Hippocampal formation (tissue), 2 donors: Measurements from ENCODE around the gene ADCK1.
"Not testable (repeated sequence)": the region's sequence is repeated elsewhere in the genome, so short reads cannot be mapped to it uniquely, and the experiment has no call there.

Experiments used
- DNase-seq, 2 donors: peaks; one replicate each; lab custom pipeline; 2025; lab: John Stamatoyannopoulos, UW

ADCK1 gene

DNA sequence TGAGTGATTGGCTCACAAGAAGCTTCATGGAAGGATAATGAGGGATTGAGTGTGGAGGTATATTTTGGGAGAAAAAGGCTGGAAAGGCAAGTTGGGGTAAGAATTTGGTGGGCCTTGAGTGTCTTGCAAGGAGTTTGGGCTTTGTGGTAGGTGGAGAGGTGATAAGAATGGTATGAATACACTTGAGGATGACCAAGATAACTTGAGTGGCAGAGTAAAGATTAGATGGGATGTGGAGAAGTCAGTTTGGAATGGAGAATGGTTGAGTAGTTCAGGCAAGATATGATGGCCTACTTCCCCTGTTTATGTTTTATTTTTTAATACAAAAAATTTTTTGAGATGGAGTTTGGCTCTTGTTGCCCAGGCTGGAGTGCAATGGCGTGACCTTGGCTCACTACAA lies 9.1 kb downstream of the ADCK1 start:
- no peak for DNase-seq

DNA sequence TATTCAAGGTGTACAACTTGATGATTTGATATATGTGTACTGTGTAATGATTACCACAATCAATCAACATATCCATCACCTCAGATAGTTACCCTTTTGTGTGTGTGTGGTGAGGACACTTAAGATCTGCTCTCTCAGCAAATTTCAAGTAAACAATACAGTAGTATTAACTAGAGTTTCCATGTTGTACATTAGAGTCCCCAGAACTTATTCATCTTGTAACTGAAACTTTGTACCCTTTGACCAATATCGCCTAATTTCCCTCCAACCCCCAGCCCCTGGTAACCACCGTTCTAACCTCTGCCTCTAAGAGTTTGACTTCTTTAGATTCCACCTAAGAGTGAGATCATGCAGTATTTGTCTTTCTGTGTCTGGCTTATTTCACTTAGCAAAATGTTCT lies 12.1 kb downstream of the ADCK1 start:
- no peak for DNase-seq

- DNase-seq, result not testable (repeated sequence)
Measured at GRCh38 chr14:77812682-77813081, 12.8 kb downstream of the ADCK1 start.

- no peak for DNase-seq
Measured at GRCh38 chr14:77822307-77822706, 22.4 kb downstream of the ADCK1 start.

DNA sequence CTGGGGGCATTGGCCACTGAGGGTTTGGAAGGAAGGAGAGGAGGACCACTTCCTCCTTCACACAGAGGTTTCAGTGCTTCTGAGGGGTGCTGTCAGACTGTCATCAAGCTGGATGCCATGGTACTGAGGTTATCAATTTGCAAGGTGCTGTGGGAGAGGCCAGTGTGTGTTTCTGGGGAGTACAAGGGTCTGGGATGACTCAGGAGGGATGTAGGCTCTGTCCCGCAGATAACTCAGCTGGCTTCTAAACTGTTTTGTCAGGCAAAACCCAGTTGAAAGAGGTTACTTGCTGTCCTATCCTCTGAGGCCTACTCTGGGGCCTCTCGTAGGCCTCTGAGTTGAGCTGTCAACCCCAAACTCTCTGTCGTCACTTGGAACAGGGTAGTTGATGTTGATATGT lies 22.8 kb downstream of the ADCK1 start:
- no peak for DNase-seq

DNA sequence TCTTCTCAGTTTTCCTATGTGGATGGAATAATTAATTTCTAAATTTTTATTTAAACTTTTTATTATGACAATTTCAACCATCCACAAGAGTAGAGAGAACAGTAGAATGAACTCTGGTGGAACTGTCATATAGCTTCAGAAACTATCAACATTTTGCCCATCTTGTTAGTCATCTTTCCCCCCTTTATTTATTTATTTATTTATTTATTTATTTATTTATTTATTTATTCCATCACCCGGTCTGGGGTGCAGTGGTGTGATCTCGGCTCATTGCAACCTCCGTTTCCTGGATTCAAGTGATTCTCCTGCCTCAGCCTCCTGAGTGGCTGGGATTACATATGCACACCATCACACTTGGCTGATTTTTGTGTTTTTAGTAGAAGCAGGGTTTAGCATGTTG lies 23.5 kb downstream of the ADCK1 start:
- DNase-seq, result no peak

GRCh38 chr14:77825895-77826519 lies 26.1 kb downstream of the ADCK1 start:
- no peak for DNase-seq

DNA sequence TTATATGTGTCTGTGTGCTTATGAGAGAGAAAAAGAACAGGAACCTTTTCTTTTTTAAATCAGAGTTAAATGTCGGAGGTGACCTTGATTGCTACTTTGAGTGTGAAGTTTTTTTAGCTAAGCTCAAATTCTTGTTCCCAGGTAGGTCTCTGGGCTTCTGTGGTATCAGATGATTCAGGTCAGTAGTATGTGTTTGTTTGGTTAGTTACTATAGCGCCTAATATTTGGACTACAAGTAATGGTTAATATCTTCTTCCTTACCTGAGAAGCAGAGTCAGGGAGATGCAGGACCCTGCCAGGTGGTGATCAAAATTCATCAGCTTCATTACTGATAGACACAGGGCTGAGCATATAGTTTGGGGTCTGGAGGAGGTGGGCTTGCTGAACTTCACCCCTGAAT lies 30.8 kb downstream of the ADCK1 start:
- no peak for DNase-seq

DNA sequence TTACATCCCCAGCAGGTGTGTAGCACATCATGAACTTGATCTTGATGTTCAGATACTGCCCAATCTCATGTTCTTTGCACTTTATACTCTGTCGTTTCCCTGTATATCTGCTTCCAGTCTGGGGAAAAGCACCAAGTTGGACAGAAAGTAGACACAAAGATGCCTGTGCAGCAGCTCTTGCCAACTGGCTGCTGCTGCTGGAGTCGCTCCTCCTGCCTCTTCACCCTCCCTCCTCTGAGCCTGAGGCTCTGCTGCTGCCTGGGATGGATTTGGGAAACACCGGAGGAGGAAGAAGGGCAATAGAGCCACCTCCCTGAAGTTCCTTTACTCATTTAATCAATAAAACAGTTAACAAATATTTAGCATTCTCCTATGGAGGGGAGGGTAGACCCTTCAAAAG lies 32.4 kb downstream of the ADCK1 start:
- peak in 1 of 2 donors; percentile 11 for DNase-seq

DNA sequence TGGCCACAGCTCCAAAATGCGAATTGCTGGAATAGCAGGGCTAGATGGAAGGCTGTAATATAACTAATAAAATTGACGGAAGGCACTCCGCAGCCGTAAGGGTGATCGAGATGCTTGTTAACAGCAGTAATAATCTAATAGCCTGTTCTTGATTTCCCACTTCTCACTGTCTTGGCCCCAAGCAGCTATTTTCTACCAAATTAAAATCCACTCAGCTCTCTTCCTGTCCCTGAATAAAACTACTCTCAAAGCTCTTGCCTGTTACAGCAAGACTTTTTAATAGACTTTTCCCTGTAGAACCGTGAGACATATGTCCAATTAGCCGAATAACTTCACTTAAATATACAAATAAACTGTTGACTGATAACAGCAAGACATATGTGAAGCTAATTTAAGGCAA lies 38.0 kb downstream of the ADCK1 start:
- no peak for DNase-seq

- peak; percentile 74 to 85 for DNase-seq
Measured at GRCh38 chr14:77838831-77839511, 39.1 kb downstream of the ADCK1 start.

GRCh38 chr14:77843195-77843594 lies 43.3 kb downstream of the ADCK1 start:
- no peak for DNase-seq

DNA sequence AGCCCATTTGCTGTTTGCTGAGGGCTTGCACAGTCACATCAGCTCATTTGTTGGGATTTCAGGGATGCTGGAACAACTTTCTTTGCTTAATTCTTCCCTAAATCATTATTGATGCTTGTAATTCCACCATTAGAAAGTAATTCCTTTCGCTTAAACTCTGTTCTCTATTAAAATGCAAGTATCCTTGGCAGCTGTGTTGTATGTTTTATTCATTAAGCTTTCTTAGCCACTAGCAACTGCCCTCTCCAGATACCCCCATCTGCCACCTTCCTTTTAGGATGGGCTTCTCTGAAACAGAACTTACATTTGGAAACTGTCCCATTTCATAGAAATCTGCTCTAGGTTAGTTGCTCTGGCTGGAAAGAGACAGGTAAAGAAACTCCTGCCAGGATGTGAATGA lies 43.7 kb downstream of the ADCK1 start:
- no peak for DNase-seq

DNA sequence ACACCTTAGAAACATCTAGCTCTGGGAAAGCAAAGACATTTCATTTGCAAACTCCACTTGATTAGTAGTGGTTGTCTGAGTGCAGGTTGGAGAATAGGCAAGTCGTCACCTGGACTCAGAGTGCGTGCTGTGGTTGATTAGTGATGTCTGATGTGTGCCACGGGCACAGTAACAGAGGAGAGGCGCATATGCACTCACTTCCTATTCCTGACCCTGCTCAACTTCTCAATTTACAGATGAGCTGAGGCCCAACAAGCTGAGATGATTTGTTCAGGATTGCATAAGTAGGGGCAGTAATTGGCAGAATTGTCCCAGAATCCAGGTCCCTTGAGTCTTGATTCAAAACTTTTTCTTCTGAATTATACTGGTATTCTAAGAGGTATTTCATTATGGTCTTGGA lies 44.9 kb downstream of the ADCK1 start:
- DNase-seq, result no peak

- no peak for DNase-seq
Measured at GRCh38 chr14:77848031-77848430, 48.1 kb downstream of the ADCK1 start.

DNA sequence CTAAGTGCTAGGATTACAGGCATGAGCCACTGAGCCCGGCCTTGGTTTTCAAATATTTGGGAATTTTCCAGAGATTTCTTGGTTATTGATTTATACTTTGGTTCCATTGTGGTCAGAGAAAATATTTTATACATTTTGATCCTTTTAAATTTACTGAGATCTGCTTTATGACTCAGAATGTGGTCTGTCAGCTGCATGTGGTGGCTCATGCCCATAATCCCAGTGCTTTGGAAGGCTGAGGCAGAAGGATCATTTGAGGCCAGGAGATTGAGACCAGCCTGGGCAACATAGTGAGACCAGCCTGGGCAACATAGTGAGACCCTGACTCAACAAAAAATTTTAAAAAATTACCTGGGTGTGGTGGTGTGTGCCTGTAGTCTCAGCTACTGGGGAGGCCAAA lies 49.8 kb downstream of the ADCK1 start:
- DNase-seq, result no peak

DNA sequence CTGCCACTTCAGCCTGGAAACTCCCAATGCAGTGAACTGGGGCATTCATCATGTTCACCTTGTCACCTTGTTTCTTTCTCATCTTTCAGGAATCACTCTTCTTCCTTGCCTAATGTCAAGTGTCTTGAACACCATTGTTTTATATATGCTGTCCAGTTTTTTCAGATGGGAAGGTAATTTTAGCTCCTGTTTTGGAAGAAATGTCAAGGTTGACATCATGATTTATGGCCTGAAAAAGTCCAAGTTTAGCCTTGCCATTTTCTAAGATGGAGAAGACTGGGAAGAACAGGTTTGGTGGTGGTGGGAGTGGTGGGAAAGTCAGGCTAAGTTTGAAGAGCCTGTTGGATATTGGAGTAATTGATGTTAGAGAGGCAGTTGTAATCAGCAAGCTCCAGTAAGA lies 54.0 kb downstream of the ADCK1 start:
- no peak for DNase-seq

GRCh38 chr14:77856941-77857340 lies 57.0 kb downstream of the ADCK1 start:
- DNase-seq, result no peak

GRCh38 chr14:77859934-77860570 lies 60.1 kb downstream of the ADCK1 start:
- no peak for DNase-seq

GRCh38 chr14:77861201-77861600 lies 61.3 kb downstream of the ADCK1 start:
- no peak for DNase-seq

- DNase-seq, result peak; percentile 41 to 76
Measured at GRCh38 chr14:77862154-77862786, 62.4 kb downstream of the ADCK1 start.

DNA sequence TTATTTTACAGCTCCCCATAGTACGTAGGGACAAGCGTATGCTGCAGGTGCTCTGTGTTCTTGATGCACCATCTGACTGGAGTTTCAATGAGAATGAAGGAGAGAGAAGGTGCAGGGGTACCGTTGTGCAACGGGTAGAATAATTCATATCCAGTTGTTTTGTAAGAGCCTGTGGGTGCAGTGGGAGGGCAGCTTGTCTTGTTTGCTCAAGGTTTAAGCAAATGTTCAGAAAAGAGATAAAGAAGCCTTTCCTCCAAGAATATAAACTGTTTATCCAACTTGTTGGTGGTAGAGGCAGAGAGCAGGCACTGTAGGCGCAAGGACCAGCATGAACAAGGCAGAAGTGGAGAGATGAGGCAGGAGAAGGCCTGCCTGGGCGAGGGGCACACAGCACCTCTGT lies 64.2 kb downstream of the ADCK1 start:
- DNase-seq, result no peak

DNA sequence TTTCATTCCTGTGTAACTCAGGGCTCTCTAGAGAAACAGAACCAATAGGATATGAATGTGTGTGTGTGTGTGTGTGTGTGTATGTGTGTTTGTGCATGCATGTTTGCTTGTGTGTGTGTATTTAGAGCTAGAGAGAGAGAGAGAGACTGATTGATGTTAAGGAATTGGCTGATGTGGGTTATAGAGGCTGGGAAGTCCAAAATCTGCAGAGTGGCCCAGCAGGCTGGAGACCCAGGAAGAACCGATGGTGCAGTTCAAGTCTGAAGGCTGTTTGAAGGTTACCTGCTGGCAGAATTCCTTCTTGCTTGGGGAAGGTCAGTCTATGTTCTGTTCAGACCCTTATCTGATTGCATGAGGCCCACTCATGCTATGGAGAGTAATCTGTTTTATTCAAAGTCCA lies 64.7 kb downstream of the ADCK1 start:
- DNase-seq, result no peak
